HEK293 (cell line): ENCODE measurements around the gene CDCA3.
A peak's percentile ranks its signal among the peaks of the same experiment; 100 is the strongest.

Experiments
- BCL11A ChIP-seq: fragments of 450-650 bp; formaldehyde crosslinking; IDR thresholded peaks from 2 replicates; pipeline ENCODE4 v1.5.1; 2016; ENCODE audit warnings: low read depth, missing biosample characterization, missing genetic modification characterization
- CTCF ChIP-seq: fragments of 450-650 bp; formaldehyde crosslinking; IDR thresholded peaks from 2 replicates; pipeline ENCODE4 v1.5.1; 2016; ENCODE audit warnings: missing biosample characterization, missing genetic modification characterization
- EGR2 ChIP-seq: fragments of 450-650 bp; formaldehyde crosslinking; IDR thresholded peaks from 2 replicates; pipeline ENCODE4 v1.5.1; 2016; ENCODE audit warnings: low read depth, missing biosample characterization, missing genetic modification characterization
- FEZF1 ChIP-seq: fragments of 450-650 bp; formaldehyde crosslinking; IDR thresholded peaks from 2 replicates; pipeline ENCODE4 v1.5.1; 2016; ENCODE audit warnings: missing biosample characterization, missing genetic modification characterization
- GLI2 ChIP-seq: fragments of 450-650 bp; formaldehyde crosslinking; IDR thresholded peaks from 2 replicates; pipeline ENCODE4; 2017; ENCODE audit warnings: missing biosample characterization, missing genetic modification characterization, low read depth, borderline replicate concordance
- GLIS1 ChIP-seq: fragments of 450-650 bp; formaldehyde crosslinking; IDR thresholded peaks from 2 replicates; pipeline ENCODE4 v1.5.1; 2016; ENCODE audit warnings: missing biosample characterization, missing genetic modification characterization
- GLIS2 ChIP-seq: fragments of 450-650 bp; formaldehyde crosslinking; IDR thresholded peaks from 2 replicates; pipeline ENCODE4 v1.5.1; 2016; ENCODE audit warnings: missing biosample characterization, missing genetic modification characterization
- KLF16 ChIP-seq: fragments of 450-650 bp; formaldehyde crosslinking; IDR thresholded peaks from 2 replicates; pipeline ENCODE4 v1.5.1; 2017; ENCODE audit warnings: missing biosample characterization, missing genetic modification characterization
- REPIN1 ChIP-seq: fragments of 450-650 bp; formaldehyde crosslinking; IDR thresholded peaks from 2 replicates; pipeline ENCODE4 v1.5.1; 2017; ENCODE audit warnings: missing biosample characterization, missing genetic modification characterization, low read depth
- SP3 ChIP-seq: fragments of 450-650 bp; formaldehyde crosslinking; IDR thresholded peaks from 2 replicates; pipeline ENCODE4 v1.5.1; 2016; ENCODE audit warnings: missing biosample characterization, missing genetic modification characterization
- YY2 ChIP-seq: fragments of 450-650 bp; formaldehyde crosslinking; IDR thresholded peaks from 2 replicates; pipeline ENCODE4 v1.5.1; 2016; ENCODE audit warnings: missing biosample characterization, missing genetic modification characterization
- ZIC2 ChIP-seq: fragments of 450-650 bp; formaldehyde crosslinking; IDR thresholded peaks from 2 replicates; pipeline ENCODE4 v1.5.1; 2016; ENCODE audit warnings: missing biosample characterization, missing genetic modification characterization
- ZNF175 ChIP-seq: fragments of 450-650 bp; formaldehyde crosslinking; IDR thresholded peaks from 2 replicates; pipeline ENCODE4 v1.5.1; 2016; ENCODE audit warnings: missing biosample characterization, missing genetic modification characterization
- ZNF202 ChIP-seq: fragments of 450-650 bp; formaldehyde crosslinking; IDR thresholded peaks from 2 replicates; pipeline ENCODE4 v1.5.1; 2016; ENCODE audit warnings: missing biosample characterization, missing genetic modification characterization, borderline replicate concordance
- ZNF280D ChIP-seq: fragments of 450-650 bp; formaldehyde crosslinking; IDR thresholded peaks from 2 replicates; pipeline ENCODE4 v1.5.1; 2016; ENCODE audit warnings: missing biosample characterization, missing genetic modification characterization
- ZNF513 ChIP-seq: fragments of 450-650 bp; IDR thresholded peaks from 2 replicates; pipeline ENCODE4 v1.5.1; 2018; ENCODE audit warnings: missing biosample characterization, missing genetic modification characterization
- ZNF529 ChIP-seq: fragments of 450-650 bp; formaldehyde crosslinking; IDR thresholded peaks from 2 replicates; pipeline ENCODE4 v1.5.1; 2017; ENCODE audit warnings: missing genetic modification characterization, missing biosample characterization; ENCODE audit not compliant: insufficient replicate concordance
- ZNF645 ChIP-seq: fragments of 450-650 bp; formaldehyde crosslinking; IDR thresholded peaks from 2 replicates; pipeline ENCODE4; 2016; ENCODE audit warnings: missing biosample characterization, missing genetic modification characterization
- TF ChIP-seq, protein P1 (sequence below): fragments of 450-650 bp; formaldehyde crosslinking; IDR thresholded peaks from 2 replicates; pipeline ENCODE4 v1.5.1; 2016; ENCODE audit warnings: missing biosample characterization, missing genetic modification characterization
- TF ChIP-seq, protein P2 (sequence below): fragments of 450-650 bp; formaldehyde crosslinking; IDR thresholded peaks from 2 replicates; pipeline ENCODE4 v1.5.1; 2017; ENCODE audit warnings: missing biosample characterization, missing genetic modification characterization
- TF ChIP-seq, protein P3 (sequence below): fragments of 450-650 bp; formaldehyde crosslinking; IDR thresholded peaks from 2 replicates; pipeline ENCODE4 v1.5.1; 2016; ENCODE audit warnings: missing biosample characterization, missing genetic modification characterization

The CDCA3 gene

DNA sequence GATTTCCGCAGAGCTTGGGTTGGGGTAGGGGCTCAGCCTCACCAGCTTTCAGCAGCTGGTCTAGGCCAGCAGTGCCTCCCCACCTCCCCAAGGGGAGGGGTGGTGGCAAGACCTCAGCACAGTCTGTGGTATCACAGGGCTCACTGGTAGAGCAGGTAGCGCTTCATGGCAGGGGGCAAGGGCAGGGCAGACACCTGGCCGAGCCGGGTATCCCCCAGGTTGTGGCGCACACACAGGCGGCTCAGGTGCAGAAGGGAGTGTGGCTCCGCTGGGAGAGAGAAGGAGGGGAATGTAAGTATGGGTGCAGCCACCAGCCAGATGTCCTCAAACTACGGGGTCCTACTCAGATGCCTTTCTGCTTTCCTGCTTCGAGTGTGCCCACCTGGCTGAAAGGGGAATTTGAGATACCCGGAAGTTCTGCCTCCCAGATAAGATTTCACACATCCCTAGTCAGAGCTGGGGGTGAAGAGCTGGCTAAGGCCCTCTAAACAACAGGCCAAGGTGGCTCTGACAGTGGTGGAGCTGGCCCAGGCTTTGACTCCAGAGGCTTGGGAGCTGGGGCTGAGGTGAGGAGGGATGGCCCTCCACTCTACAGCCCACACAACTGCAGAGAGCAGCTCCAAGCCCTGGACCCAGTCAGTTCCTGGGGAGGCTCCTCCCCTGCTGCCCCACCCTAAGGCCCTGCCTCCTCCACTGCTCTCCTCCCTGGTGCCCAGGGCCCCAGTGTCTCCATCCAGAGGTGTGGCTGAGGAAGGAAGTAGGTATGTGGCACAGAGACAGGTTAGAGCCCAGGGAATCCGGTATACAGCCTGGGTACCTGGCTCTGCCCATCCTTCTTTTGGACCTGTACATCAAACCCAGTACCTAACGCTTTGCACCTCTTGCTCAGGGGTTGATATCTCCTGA, 20.2 kb upstream of the CDCA3 start (continued):
- TF ChIP-seq, protein P1, sequence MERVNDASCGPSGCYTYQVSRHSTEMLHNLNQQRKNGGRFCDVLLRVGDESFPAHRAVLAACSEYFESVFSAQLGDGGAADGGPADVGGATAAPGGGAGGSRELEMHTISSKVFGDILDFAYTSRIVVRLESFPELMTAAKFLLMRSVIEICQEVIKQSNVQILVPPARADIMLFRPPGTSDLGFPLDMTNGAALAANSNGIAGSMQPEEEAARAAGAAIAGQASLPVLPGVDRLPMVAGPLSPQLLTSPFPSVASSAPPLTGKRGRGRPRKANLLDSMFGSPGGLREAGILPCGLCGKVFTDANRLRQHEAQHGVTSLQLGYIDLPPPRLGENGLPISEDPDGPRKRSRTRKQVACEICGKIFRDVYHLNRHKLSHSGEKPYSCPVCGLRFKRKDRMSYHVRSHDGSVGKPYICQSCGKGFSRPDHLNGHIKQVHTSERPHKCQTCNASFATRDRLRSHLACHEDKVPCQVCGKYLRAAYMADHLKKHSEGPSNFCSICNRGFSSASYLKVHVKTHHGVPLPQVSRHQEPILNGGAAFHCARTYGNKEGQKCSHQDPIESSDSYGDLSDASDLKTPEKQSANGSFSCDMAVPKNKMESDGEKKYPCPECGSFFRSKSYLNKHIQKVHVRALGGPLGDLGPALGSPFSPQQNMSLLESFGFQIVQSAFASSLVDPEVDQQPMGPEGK (tag by site-specific recombination), result peak; percentile 10
- TF ChIP-seq EGR2 (tag by site-specific recombination) (peak; percentile 13; the same call in 1 of the 2 replicates), ZIC2 (tag by site-specific recombination) (no peak), ZNF645 (tag by site-specific recombination) (no peak), FEZF1 (no peak), REPIN1 (no peak), CTCF (tag by site-specific recombination) (no peak), KLF16 (tag by site-specific recombination) (0 out of 2 replicates have a peak, but pooled peaks have one; percentile 27), YY2 (tag by site-specific recombination) (no peak), ZNF529 (tag by site-specific recombination) (no peak), ZNF175 (tag by site-specific recombination) (no peak), GLIS2 (tag by site-specific recombination) (peak; percentile 58), ZNF280D (tag by site-specific recombination) (no peak), SP3 (peak; percentile 78), BCL11A (tag by site-specific recombination) (no peak), GLIS1 (tag by site-specific recombination) (peak; percentile 12; the same call in 1 of the 2 replicates), ZNF513 (no peak), GLI2 (tag by site-specific recombination) (no peak), ZNF202 (tag by site-specific recombination) (no peak)
- TF ChIP-seq, protein P2, sequence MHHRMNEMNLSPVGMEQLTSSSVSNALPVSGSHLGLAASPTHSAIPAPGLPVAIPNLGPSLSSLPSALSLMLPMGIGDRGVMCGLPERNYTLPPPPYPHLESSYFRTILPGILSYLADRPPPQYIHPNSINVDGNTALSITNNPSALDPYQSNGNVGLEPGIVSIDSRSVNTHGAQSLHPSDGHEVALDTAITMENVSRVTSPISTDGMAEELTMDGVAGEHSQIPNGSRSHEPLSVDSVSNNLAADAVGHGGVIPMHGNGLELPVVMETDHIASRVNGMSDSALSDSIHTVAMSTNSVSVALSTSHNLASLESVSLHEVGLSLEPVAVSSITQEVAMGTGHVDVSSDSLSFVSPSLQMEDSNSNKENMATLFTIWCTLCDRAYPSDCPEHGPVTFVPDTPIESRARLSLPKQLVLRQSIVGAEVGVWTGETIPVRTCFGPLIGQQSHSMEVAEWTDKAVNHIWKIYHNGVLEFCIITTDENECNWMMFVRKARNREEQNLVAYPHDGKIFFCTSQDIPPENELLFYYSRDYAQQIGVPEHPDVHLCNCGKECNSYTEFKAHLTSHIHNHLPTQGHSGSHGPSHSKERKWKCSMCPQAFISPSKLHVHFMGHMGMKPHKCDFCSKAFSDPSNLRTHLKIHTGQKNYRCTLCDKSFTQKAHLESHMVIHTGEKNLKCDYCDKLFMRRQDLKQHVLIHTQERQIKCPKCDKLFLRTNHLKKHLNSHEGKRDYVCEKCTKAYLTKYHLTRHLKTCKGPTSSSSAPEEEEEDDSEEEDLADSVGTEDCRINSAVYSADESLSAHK, result no peak
- TF ChIP-seq, protein P3, sequence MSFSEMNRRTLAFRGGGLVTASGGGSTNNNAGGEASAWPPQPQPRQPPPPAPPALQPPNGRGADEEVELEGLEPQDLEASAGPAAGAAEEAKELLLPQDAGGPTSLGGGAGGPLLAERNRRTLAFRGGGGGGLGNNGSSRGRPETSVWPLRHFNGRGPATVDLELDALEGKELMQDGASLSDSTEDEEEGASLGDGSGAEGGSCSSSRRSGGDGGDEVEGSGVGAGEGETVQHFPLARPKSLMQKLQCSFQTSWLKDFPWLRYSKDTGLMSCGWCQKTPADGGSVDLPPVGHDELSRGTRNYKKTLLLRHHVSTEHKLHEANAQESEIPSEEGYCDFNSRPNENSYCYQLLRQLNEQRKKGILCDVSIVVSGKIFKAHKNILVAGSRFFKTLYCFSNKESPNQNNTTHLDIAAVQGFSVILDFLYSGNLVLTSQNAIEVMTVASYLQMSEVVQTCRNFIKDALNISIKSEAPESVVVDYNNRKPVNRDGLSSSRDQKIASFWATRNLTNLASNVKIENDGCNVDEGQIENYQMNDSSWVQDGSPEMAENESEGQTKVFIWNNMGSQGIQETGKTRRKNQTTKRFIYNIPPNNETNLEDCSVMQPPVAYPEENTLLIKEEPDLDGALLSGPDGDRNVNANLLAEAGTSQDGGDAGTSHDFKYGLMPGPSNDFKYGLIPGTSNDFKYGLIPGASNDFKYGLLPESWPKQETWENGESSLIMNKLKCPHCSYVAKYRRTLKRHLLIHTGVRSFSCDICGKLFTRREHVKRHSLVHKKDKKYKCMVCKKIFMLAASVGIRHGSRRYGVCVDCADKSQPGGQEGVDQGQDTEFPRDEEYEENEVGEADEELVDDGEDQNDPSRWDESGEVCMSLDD (tag by site-specific recombination), result no peak
